K562 (cell line): Measurements from ENCODE around the gene CELSR1.

Experiments
- KAT8 ChIP-seq: fragments of 450-650 bp; IDR thresholded peaks from 2 replicates; pipeline ENCODE4 v1.6.1; 2016; ENCODE audit warnings: low read depth, mild to moderate bottlenecking
- STAT5A ChIP-seq: IDR thresholded peaks from 2 replicates; pipeline ENCODE4 v1.6.1; 2012; ENCODE audit warnings: low read length, inconsistent platforms, borderline replicate concordance
- TF ChIP-seq, protein P1 (sequence below): sonication (generic); formaldehyde crosslinking; IDR thresholded peaks from 2 replicates; pipeline ENCODE4 v1.9.0; 2022; ENCODE audit warnings: mild to moderate bottlenecking, missing genetic modification reagents

DNA sequence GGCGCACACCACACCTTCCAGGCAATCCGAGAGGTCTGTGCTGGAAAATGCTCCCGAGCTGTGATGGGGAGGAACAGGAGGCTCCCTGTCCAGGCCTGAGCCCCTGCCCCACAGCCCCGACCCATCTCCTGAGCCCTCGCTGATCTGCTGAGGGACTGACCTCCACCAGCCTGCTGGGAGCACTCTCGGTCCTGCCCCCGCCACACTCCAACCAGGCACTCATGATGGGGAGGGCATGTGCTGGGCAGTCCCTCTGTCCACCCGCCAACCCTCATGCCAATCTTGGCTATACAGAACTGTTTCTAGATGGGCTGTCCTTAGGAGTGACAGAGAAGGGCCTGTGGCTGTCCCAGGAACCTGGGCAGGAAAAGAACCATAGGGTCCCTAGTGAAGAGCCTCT, 131.1 kb downstream of the CELSR1 start:
- TF ChIP-seq, protein P1, sequence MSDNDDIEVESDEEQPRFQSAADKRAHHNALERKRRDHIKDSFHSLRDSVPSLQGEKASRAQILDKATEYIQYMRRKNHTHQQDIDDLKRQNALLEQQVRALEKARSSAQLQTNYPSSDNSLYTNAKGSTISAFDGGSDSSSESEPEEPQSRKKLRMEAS, result no peak
- TF ChIP-seq STAT5A, result no peak
- no peak for TF ChIP-seq KAT8
